HG03066 (cell line): ENCODE data around the gene TMEM151A.
A peak's percentile ranks its signal among the peaks of the same experiment; 100 is the strongest.

Source experiments
- ATAC-seq: cut with Tn5 transposase; IDR thresholded peaks from one replicate; pipeline ENCODE4 v1.9.1; 2021; ENCODE audit warnings: low read depth; ENCODE audit not compliant: unreplicated experiment

Gene TMEM151A

DNA sequence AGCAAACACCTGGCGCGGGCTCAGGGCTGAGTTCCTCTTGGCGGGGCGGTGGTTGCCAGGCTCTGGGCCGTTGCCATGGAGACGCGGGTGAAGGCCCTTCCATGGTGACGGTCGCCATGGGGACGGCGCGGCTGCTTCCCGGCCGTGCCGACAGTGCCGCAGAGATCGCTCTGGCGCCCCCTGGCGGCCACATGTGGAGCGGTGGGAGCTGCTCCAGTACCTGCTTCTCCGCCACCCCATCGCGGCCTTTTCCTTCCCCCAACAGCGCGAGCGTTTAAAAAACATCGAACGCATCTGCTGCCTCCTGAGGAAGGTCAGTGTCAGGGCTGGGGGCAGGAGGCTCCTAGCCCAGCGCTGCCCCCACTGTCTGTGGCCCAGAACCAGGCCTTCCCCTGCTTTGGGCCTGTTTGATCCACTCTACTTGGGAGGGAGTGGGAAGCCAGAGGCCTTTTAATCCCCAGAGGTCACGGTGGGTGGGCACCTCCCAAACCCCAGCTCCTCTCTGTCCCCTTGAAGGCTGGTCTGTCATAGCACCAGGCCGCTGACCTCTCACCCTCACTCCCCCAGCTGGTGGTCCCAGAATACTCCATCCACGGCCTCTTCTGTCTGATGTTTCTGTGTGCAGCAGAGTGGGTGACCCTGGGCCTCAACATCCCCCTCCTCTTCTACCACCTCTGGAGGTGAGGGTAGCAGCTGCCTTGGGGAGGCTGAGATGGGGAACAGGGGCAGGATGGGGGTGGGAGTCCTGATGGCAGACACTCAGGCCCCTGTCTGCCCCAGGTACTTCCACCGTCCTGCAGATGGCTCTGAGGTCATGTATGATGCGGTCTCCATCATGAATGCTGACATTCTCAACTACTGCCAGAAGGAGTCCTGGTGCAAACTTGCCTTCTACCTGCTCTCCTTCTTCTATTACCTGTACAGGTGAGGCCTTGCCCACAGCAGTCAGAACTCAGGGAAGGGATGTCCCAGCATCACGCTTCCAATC, 8.9 kb upstream of the TMEM151A start:
- ATAC-seq: peak; percentile 74

GRCh38 chr11:66283461-66284105, 8.1 kb upstream of the TMEM151A start:
- ATAC-seq: no peak

DNA sequence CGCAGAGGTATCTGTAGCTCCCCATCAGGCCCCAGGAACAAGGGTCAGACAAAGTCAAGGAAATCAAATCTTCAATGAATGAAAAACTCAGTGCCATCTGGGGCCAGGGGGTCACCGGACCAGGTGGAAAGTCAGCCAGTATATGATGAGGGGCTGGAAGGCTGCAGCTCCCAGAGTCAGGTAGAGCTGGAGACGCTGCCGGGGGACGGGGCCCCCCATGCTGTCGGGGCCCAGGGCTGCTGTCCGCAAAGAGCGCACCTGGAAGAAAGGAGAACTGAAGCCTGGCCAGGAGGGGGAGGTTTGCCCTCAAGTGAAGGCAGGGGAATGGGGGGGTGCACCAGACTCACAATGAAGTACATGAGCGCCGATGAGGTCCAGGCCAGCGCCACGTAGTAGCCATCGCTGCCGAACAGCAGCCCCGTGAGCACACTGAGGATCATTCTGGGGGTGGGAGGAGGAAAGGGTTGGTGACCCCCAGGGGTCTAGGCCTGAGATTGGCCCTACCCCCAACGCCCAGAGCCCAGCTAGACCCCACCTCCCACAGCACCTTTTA, 7.1 kb upstream of the TMEM151A start:
- no peak for ATAC-seq

DNA sequence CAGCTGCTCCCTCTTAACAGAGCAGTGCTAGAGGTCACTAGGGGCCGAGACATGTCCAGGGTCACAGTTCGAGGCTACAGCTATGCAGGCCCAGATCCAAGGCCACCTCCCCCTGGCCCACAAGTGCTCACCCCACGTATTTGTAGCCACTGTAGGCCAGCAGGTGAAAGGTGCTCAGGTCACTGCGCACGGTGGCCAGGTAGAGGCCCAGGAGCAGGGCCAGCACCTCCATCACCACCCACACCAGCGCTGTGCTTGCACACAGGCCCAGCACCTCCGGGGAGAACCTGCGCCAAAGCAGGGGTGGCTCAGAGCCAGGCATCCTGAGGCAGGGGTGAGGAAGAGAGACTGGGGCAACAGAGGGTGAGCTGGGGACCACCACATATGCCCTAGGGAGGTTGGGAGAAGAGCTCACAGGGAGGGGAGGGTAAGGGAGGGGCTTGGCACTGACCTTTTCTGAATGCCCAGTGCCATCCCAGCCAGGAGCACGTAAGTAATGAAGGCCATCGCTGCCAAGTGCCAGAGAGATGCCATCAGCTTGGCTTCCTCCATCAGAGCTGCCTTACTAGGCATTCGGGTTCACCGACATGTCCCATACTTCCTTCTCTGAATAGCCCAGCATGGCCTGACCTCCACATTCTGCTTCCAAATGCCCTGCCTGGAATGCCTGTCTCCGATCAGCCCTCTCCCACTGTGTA, 6.3 kb upstream of the TMEM151A start:
- no peak for ATAC-seq

DNA sequence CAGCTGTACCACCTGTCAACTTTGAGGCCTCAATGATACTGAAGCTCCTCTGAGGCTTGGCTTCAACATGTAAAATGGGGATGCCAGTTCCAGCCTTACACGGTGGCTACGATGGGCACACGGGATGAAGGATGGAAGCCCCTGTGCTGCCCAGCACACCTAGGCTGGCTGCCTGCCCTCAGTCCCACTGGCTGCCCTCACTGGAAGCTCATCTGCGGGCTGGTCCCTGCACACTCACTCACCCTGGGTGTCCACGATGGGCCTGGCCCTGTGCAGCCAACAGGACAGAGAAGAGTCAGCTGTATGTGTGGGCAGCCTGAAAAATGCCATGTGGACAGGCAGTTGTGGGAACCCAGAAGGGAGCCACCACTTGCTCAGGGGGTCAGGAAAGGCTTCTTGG, 5.0 kb upstream of the TMEM151A start:
- no peak for ATAC-seq

DNA sequence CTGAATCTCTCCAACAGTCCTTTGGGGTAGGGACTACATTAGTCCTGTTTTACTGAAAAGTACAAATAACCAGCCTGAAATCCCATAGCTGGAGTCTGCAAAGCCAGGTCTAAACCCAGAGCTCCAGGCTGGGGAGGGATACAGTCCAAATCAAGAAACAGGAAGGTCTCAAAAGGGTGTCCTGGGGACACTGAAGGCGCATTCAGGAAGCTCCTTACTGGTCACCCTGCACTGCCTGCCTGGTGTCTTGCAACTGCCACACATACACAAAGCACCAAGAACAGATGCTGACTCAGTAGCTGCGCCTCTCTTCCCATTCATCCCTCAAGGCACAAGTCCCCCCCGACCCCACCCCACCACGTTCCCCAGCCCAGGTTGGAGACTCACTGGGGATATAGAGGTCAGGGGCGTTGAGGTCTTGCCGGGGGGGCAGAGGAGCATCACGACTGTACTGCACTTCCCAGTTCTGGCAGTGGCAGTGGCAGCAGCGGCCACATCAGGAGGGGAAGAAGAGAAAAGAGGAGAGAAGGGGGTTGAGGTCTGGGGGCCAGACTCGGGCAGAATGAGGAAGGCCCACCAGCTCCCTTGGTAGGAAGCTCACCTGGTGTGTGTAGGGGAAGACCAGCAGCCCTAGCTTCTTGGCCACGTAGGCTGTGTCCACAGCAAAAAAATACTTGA, 4.3 kb upstream of the TMEM151A start:
- no peak for ATAC-seq

DNA sequence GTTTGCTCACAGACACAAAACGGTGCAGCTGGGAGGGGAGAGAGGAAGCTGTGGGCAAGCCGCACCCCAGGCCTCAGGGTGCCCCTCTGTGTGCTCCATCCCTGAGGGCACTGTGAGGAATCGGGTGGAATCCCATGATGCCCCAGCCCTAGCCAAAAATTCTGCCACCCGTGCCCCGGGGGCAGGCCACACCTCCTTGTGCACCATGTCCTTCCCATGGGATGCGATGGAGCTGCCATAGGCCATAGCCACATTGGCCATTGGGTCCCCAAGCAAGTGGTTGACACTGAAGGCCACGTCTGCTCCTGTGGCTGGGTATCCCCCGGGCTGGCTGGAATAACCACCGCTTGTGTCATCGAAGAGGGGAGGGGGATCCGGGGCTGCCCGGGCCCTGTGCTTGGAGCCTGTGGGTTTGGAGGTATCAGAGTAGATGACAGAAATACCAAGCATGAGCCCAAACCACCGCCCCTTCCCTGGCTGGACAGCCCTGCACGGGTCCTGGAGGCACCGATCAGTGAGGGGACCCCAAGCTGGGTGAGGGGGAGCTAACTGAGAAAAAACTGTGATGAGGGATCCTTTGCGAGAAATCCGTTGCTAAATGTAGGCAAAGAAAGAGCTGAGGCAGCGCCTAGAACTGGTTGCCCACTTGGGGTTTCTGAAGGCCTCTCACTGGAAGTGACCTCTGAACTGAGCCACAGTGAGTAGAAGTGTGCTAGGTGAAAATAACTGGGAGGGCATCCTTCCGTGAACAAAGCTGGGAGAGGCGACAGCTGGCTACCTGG, 3.6 kb upstream of the TMEM151A start:
- no peak for ATAC-seq

GRCh38 chr11:66288671-66289547, 2.8 kb upstream of the TMEM151A start, which contains the start of gene YIF1A:
Gene YIF1A, minus strand, starts transcription at chr11:66289143. Its CDS starts 158 bp downstream, at chr11:66288985.
- peak; percentile 94 for ATAC-seq

- ATAC-seq: peak; percentile 41
Measured at GRCh38 chr11:66289548-66290329, 2.0 kb upstream of the TMEM151A start.

GRCh38 chr11:66290330-66290621, 1.4 kb upstream of the TMEM151A start:
- ATAC-seq: no peak

DNA sequence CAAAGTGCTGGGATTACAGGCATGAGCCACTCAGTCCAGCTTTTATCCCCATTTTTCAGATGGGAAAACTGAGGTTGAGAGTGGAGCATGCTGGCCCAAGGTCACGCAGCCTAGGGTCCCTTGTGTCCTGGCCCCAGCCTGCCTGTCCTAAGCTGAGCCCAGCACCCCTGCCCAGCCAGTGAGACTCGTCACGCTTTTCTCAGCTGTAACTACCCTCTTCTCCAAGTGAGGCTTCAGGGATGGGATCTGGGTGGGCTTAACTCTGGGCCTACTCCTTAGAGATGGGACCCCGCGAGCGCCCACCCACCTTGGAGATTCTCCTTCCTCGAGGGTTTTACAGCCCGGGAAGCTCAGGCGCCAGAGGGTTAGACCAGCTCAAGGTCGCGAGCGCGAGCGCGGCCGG, 390 bp upstream of the TMEM151A start:
- no peak for ATAC-seq

- ATAC-seq: no peak
Measured at GRCh38 chr11:66292543-66293332, 1.0 kb downstream of the TMEM151A start.

GRCh38 chr11:66293352-66293751, 1.7 kb downstream of the TMEM151A start:
- no peak for ATAC-seq

DNA sequence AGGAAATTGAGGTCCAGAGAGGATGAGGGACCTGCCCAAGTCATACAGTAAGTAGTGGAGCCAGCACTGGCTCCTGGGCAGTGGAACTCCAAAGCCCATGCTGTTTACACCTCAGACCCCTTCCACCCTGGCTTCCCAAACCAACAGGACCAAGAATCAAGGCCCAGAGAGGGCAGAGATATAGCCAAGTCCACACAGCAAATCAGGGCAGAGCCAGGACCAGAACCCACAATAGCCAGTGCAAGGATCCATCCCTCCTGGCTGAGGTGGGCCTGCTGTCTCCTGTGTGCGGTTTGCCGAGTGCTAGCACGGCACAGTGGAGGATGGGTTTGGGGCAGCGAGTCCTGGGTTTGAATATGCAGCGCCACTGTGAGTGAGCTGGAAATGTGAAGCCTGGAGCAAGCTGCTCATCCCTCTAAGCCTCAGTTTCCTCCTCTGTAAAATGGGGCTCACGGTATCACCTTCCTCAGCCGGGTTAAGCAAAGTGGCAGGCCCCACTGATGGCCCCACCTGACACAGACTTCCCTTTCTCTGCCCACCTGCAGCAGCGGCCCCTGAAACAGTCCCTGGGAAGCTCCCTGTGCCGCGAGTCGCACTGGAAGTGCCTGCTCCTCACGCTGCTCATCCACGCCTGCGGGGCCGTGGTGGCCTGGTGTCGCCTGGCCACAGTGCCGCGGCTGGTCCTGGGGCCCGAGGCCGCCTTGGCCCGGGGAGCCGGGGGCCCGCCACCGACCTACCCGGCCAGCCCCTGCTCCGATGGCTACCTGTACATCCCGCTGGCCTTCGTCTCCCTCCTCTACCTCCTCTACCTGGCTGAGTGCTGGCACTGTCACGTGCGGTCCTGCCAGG, 2.3 kb downstream of the TMEM151A start:
- ATAC-seq: no peak

DNA sequence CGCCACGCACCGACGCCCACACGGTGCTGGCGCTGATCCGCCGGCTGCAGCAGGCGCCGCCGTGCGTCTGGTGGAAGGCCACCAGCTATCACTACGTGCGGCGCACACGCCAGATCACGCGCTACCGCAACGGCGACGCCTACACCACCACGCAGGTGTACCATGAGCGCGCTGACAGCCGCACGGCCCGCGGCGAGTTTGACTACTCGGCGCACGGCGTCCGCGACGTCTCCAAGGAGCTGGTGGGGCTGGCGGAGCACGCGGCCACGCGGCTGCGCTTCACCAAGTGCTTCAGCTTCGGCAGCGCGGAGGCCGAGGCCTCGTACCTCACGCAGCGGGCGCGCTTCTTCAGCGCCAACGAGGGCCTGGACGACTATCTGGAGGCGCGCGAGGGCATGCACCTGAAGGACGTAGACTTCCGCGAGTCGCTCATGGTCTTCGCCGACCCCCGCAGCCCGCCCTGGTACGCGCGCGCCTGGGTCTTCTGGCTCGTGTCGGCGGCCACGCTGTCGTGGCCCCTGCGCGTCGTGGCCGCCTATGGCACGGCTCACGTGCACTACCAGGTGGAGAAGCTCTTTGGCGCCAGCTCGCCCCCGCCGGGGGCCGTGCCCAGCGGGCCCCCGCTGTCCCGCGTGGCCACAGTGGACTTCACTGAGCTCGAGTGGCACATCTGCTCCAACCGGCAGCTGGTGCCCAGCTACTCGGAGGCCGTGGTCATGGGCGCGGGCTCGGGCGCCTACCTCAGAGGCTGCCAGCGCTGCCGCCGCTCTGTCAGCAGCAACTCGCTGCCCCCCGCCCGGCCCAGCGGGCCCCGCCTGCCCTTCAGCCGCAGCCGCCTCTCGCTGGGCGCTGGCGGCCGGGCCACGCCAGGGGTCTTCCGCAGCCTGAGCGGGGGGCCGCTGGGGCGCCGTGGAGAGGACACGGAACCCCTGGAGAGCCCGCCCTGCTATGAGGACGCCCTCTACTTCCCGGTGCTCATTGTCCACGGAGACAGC, 3.2 kb downstream of the TMEM151A start:
- ATAC-seq: no peak
